Esophagus (tissue), 2 donors: ENCODE data around the gene SPAM1. TPM values are rescaled to one million over a fixed set of nuclear protein-coding genes. Genes with fewer than 3 reads are reported as not detected.
"Not testable (repeated sequence)": the region's sequence is repeated elsewhere in the genome, so short reads cannot be mapped to it uniquely, and the experiment has no call there.

Experiments used
- H3K27ac ChIP-seq, 2 donors: one replicate each; pipeline ENCODE4 v1.5.1; 2013; ENCODE audit warnings: low read depth in 2 of 2, mild to moderate bottlenecking in 2 of 2, inconsistent platforms in 1 of 2, low read length in 1 of 2, moderate library complexity in 1 of 2
- H3K27me3 ChIP-seq, 2 donors: one replicate each; pipeline ENCODE4 v1.6.1; 2013; ENCODE audit warnings: low read length in 2 of 2, control low read depth in 1 of 2, mild to moderate bottlenecking in 1 of 2; ENCODE audit not compliant: insufficient read depth in 2 of 2, control insufficient read depth in 1 of 2
- H3K36me3 ChIP-seq, 2 donors: one replicate each; pipeline ENCODE4 v1.6.1; 2013; ENCODE audit warnings: low read length in 1 of 2; ENCODE audit not compliant: control insufficient read depth in 2 of 2, insufficient read depth in 2 of 2
- H3K4me1 ChIP-seq, 2 donors: one replicate each; pipeline ENCODE4 v1.6.1; 2013; ENCODE audit warnings: low read length in 1 of 2; ENCODE audit not compliant: control insufficient read depth in 2 of 2, insufficient read depth in 2 of 2
- H3K4me3 ChIP-seq, 2 donors: one replicate each; pipeline ENCODE4 v1.5.1; 2013; ENCODE audit warnings: low read length in 2 of 2, mild to moderate bottlenecking in 2 of 2, low read depth in 1 of 2, moderate library complexity in 1 of 2
- H3K9me3 ChIP-seq, 2 donors: one replicate each; pipeline ENCODE4 v1.6.1; 2013; ENCODE audit warnings: mild to moderate bottlenecking in 2 of 2, low read depth in 1 of 2, low read length in 1 of 2, moderate library complexity in 1 of 2; ENCODE audit not compliant: control insufficient read depth in 2 of 2, insufficient read depth in 1 of 2
- WGBS, 2 donors: extraction: QIAGEN DNeasy Blood & Tissue Kit; methylation state at CpG; one replicate each; pipeline ENCODE4 v1.1.7; 2013; 5-methylcytosine and 5-hydroxymethylcytosine counted together
- polyA plus RNA-seq, 2 donors: library from polyadenylated mRNA; stranded (reverse); fragments of 200-250 nt; gene quantifications; one replicate each; pipeline ENCODE4 v1.2.3, GENCODE V29; 2013
- donor health status: healthy with polysubstance abuse.
- donor health status: Bipolar disorder and iron deficiency.

Gene SPAM1
- polyA plus RNA-seq = not detected

- H3K4me3 ChIP-seq = no peak within 1 kb of the TSS
- H3K36me3 ChIP-seq = no peaks in the 10 kb centered on the region
- H3K9me3 ChIP-seq = no peaks in the 10 kb centered on the region
- no peaks in the 10 kb centered on the region for H3K4me1 ChIP-seq
- H3K27me3 ChIP-seq = no peaks in the 10 kb centered on the region
- no peak within 1 kb of the TSS for H3K27ac ChIP-seq
Measured at GRCh38 chr7:123924941-123925340, at the start of gene SPAM1. TSS of gene SPAM1 (plus strand) at chr7:123925241. CDS start at chr7:123953571, 28,330 bp downstream.

GRCh38 chr7:123876557-123877256 lies 48.3 kb upstream of the SPAM1 start:
- Histone ChIP-seq H3K4me1 (no peaks in the 10 kb centered on the region), H3K36me3 (no peaks in the 10 kb centered on the region), H3K4me3 (no peak overlapping the region), H3K27ac (no peak overlapping the region), H3K9me3 (no peaks in the 10 kb centered on the region), H3K27me3 (no peaks in the 10 kb centered on the region)
- 68 to 70% methylated on average over 7 of the region's 7 CpGs for WGBS, 2 donors

GRCh38 chr7:123879628-123880027 lies 45.4 kb upstream of the SPAM1 start:
- H3K36me3 ChIP-seq = no peaks in the 10 kb centered on the region
- H3K4me1 ChIP-seq = no peaks in the 10 kb centered on the region
- no peaks in the 10 kb centered on the region for H3K9me3 ChIP-seq
- 78 to 81% methylated on average over 4 of the region's 4 CpGs for WGBS, 2 donors
- H3K4me3 ChIP-seq = no peak overlapping the region
- H3K27me3 ChIP-seq = no peaks in the 10 kb centered on the region
- no peak overlapping the region for H3K27ac ChIP-seq

GRCh38 chr7:123881300-123881699 lies 43.7 kb upstream of the SPAM1 start:
- Histone ChIP-seq H3K27ac (no peak overlapping the region), H3K27me3 (no peaks in the 10 kb centered on the region), H3K9me3 (no peaks in the 10 kb centered on the region), H3K4me3 (no peak overlapping the region), H3K4me1 (no peaks in the 10 kb centered on the region), H3K36me3 (no peaks in the 10 kb centered on the region)
- 86 to 88% methylated on average over 2 of the region's 2 CpGs for WGBS, 2 donors

- H3K36me3 ChIP-seq = no peaks in the 10 kb centered on the region
- H3K27ac ChIP-seq = no peak overlapping the region
- H3K9me3 ChIP-seq = no peaks in the 10 kb centered on the region
- no peak overlapping the region for H3K4me3 ChIP-seq
- no peaks in the 10 kb centered on the region for H3K4me1 ChIP-seq
- H3K27me3 ChIP-seq = no peaks in the 10 kb centered on the region
Measured at GRCh38 chr7:123883154-123883553, 41.9 kb upstream of the SPAM1 start.

- Histone ChIP-seq H3K27ac (no peak overlapping the region), H3K36me3 (no peaks in the 10 kb centered on the region), H3K4me3 (no peak overlapping the region), H3K9me3 (no peaks in the 10 kb centered on the region), H3K4me1 (no peaks in the 10 kb centered on the region), H3K27me3 (no peaks in the 10 kb centered on the region)
Measured at GRCh38 chr7:123888192-123888591, 36.8 kb upstream of the SPAM1 start.

GRCh38 chr7:123894753-123895152 lies 30.3 kb upstream of the SPAM1 start:
- not testable (repeated sequence) for H3K27me3 ChIP-seq, H3K4me3 ChIP-seq, H3K9me3 ChIP-seq, H3K4me1 ChIP-seq, H3K36me3 ChIP-seq, H3K27ac ChIP-seq
- WGBS, 2 donors = 95% methylated on average over 10 of the region's 10 CpGs

GRCh38 chr7:123901101-123901500 lies 23.9 kb upstream of the SPAM1 start:
- WGBS, 2 donors = 60 to 67% methylated on average over 1 of the region's 1 CpG
- no peaks in the 10 kb centered on the region for H3K36me3 ChIP-seq

GRCh38 chr7:123905714-123906113 lies 19.3 kb upstream of the SPAM1 start:
- no peak overlapping the region for H3K4me3 ChIP-seq
- no peaks in the 10 kb centered on the region for H3K36me3 ChIP-seq
- peaks cover 0 to 2% of the 10 kb centered on the region in 2 donors for H3K9me3 ChIP-seq
- no peak overlapping the region for H3K27ac ChIP-seq
- H3K27me3 ChIP-seq = no peaks in the 10 kb centered on the region
- H3K4me1 ChIP-seq = no peaks in the 10 kb centered on the region

More at GRCh38 chr7:123901101-123901500, 23.9 kb upstream of the SPAM1 start:
- H3K4me3 ChIP-seq = no peak overlapping the region
- H3K27ac ChIP-seq = no peak overlapping the region
- H3K27me3 ChIP-seq = no peaks in the 10 kb centered on the region
- H3K4me1 ChIP-seq = no peaks in the 10 kb centered on the region
- peaks cover 0 to 2% of the 10 kb centered on the region in 2 donors for H3K9me3 ChIP-seq

GRCh38 chr7:123916240-123916724 lies 8.8 kb upstream of the SPAM1 start:
- Histone ChIP-seq H3K27ac (no peak overlapping the region), H3K4me3 (no peak overlapping the region), H3K36me3 (no peaks in the 10 kb centered on the region), H3K4me1 (no peaks in the 10 kb centered on the region), H3K9me3 (no peaks in the 10 kb centered on the region), H3K27me3 (no peaks in the 10 kb centered on the region)
- 24 to 30% methylated on average over 2 of the region's 2 CpGs for WGBS, 2 donors
